K562 (cell line): ENCODE data around the gene TIMP2. TPM values are rescaled to one million over a fixed set of nuclear protein-coding genes. Genes with fewer than 3 reads are reported as not detected.

ENCODE experiments used
- ATAC-seq: fragments of 200-7000 bp; cut with Tn5 transposase; 3 replicates; pipeline ENCODE4 v1.9.1; 2020; ENCODE audit warnings: moderate library complexity
- BruUV-seq: library from RNA; stranded (reverse); fragments of 400-500 nt; replicated peaks from 2 replicates; lab custom pipeline; 2021; lab: Mats Ljungman, UMichigan
- CTCF ChIA-PET: fragments of 300-600 bp; formaldehyde crosslinking; extraction: SDS; loops from one replicate; lab custom pipeline; 2021; ENCODE audit warnings: low intra/inter-chr PET ratio; lab: Yijun Ruan, JAX
- POLR2A ChIA-PET: fragments of 300-600, 350-650 bp; sonication (Branson Sonifier 250); formaldehyde crosslinking; extraction: SDS; loops from one replicate; lab custom pipeline; 2021; ENCODE audit warnings: antibody characterized with exemption, inconsistent platforms; lab: Yijun Ruan, JAX
- DNase-seq, 4 experiments: peaks; one replicate each; pipeline versions ENCODE4 v3.0.0 to v3.0.0-alpha.2; 2011 to 2018; ENCODE audit warnings: low spot score in 3 of 4, mixed read lengths in 3 of 4; ENCODE audit errors: extremely low read depth in 1 of 4
- FAIRE-seq: peaks from 2 replicates; lab custom pipeline; 2011; peaks lifted over from hg19 to GRCh38; lab: Jason Lieb, UNC
- H2AFZ ChIP-seq: 2 replicates; pipeline ENCODE4 v1.6.0; 2011; ENCODE audit warnings: low read depth, low read length, control low read depth, inconsistent platforms
- H3K27ac ChIP-seq: fragments of 200-600 bp; 3 replicates; pipeline ENCODE4 v1.8.0; 2011; ENCODE audit warnings: low read depth, mild to moderate bottlenecking, control low read depth, inconsistent platforms, low read length, moderate library complexity, mixed read lengths; ENCODE audit errors: extremely low read depth
- H3K27me3 ChIP-seq, 2 experiments: fragments of 300-600 bp in 1 of 2; 2 replicates in 1 of 2; 3 replicates in 1 of 2; pipeline versions ENCODE4 v1.6.0 to v1.8.0; 2011; ENCODE audit warnings: inconsistent platforms in 2 of 2, low read length in 2 of 2, mild to moderate bottlenecking in 1 of 2, mixed read lengths in 1 of 2, moderate library complexity in 1 of 2; ENCODE audit not compliant: control insufficient read depth in 2 of 2, insufficient read depth in 2 of 2
- H3K36me3 ChIP-seq: fragments of 300-600 bp; 3 replicates; pipeline ENCODE4 v1.8.0; 2011; ENCODE audit warnings: mild to moderate bottlenecking, low read length, inconsistent platforms; ENCODE audit not compliant: control insufficient read depth, insufficient read depth
- H3K4me1 ChIP-seq, 2 experiments: fragments of 200-600 bp in 1 of 2; replicated peaks in 1 of 2; 2 replicates in 1 of 2; 3 replicates in 1 of 2; pipeline versions ENCODE4 v1.5.1 to v1.8.0; 2011; ENCODE audit warnings: inconsistent platforms in 2 of 2, low read length in 2 of 2, mild to moderate bottlenecking in 1 of 2, mixed read lengths in 1 of 2, moderate library complexity in 1 of 2; ENCODE audit not compliant: control insufficient read depth in 2 of 2, insufficient read depth in 2 of 2
- H3K4me2 ChIP-seq: 2 replicates; pipeline ENCODE4 v1.6.1; 2011; ENCODE audit warnings: low read length, control low read depth, inconsistent platforms, mixed read lengths; ENCODE audit not compliant: insufficient read depth
- H3K4me3 ChIP-seq: fragments of 200-600 bp; sonication (generic), shearing (Covaris generic); 2 replicates; pipeline ENCODE4 v1.5.1; 2016; ENCODE audit warnings: control low read depth, inconsistent platforms
- H3K79me2 ChIP-seq: fragments of 200-600 bp; 3 replicates; pipeline ENCODE4 v1.8.0; 2011; ENCODE audit warnings: low read length, inconsistent platforms; ENCODE audit not compliant: control insufficient read depth, insufficient read depth
- H3K9ac ChIP-seq, 2 experiments: 2 replicates each; pipeline versions ENCODE4 v1.6.0 to v1.6.1; 2011; ENCODE audit warnings: low read depth in 2 of 2, low read length in 2 of 2, control low read depth in 1 of 2, inconsistent platforms in 1 of 2, mild to moderate bottlenecking in 1 of 2, mixed read lengths in 1 of 2; ENCODE audit not compliant: insufficient read depth in 1 of 2
- H3K9me1 ChIP-seq: one replicate; pipeline ENCODE4 v1.6.0; 2011; ENCODE audit warnings: inconsistent platforms, mild to moderate bottlenecking, low read length, moderate library complexity; ENCODE audit not compliant: control insufficient read depth, insufficient read depth
- H3K9me3 ChIP-seq: replicated peaks from 2 replicates; pipeline ENCODE4 v1.5.1; 2011; ENCODE audit warnings: low read depth, low read length, inconsistent platforms; ENCODE audit not compliant: control insufficient read depth, insufficient read depth
- H4K20me1 ChIP-seq: replicated peaks from 2 replicates; pipeline ENCODE4 v1.6.1; 2011; ENCODE audit warnings: low read length, inconsistent platforms, mixed read lengths; ENCODE audit not compliant: control insufficient read depth, insufficient read depth
- CCAR2 ChIP-seq: fragments of 200-400 bp; formaldehyde crosslinking; IDR thresholded peaks from 2 replicates; pipeline ENCODE4 v1.6.1; 2017; ENCODE audit warnings: mild to moderate bottlenecking, low read depth, low read length
- CREB1 ChIP-seq, 2 experiments: sonication (generic) in 1 of 2; formaldehyde crosslinking in 1 of 2; IDR thresholded peaks; 2 replicates each; pipeline versions ENCODE4 v1.6.1 to v1.8.0; 2012 to 2022; ENCODE audit warnings: inconsistent platforms in 1 of 2, mild to moderate bottlenecking in 1 of 2, missing genetic modification reagents in 1 of 2, moderate library complexity in 1 of 2
- DNMT1 ChIP-seq: fragments of 450-650 bp; IDR thresholded peaks from 2 replicates; pipeline ENCODE4 v1.6.1; 2016; ENCODE audit warnings: antibody characterized with exemption, mild to moderate bottlenecking
- ETV5 ChIP-seq: sonication (generic); formaldehyde crosslinking; IDR thresholded peaks from 2 replicates; pipeline ENCODE4 v1.4.0; 2020; ENCODE audit warnings: low read depth, mild to moderate bottlenecking, missing genetic modification reagents
- EWSR1 ChIP-seq: fragments of 450-650 bp; IDR thresholded peaks from 2 replicates; pipeline ENCODE4 v1.6.1; 2018; ENCODE audit warnings: borderline replicate concordance, mild to moderate bottlenecking, low read depth, moderate library complexity; ENCODE audit not compliant: partially characterized antibody
- GABPA ChIP-seq: fragments of 200-800 bp; sonication (Bioruptor generic); conservative IDR thresholded peaks from 2 replicates; pipeline ENCODE4 v1.6.1; 2016; ENCODE audit warnings: low read depth, missing genetic modification characterization, missing compliant biosample characterization
- HLTF ChIP-seq: fragments of 450-650 bp; IDR thresholded peaks from 2 replicates; pipeline ENCODE4 v1.6.1; 2016
- MEF2A ChIP-seq: IDR thresholded peaks from 2 replicates; pipeline ENCODE4 v1.6.1; 2011; ENCODE audit warnings: low read depth, mild to moderate bottlenecking, low read length, moderate library complexity; ENCODE audit not compliant: control insufficient read depth
- MIER1 ChIP-seq: fragments of 450-650 bp; IDR thresholded peaks from 2 replicates; pipeline ENCODE4 v1.6.1; 2016; ENCODE audit warnings: antibody characterized with exemption, mild to moderate bottlenecking, low read depth
- MTA1 ChIP-seq: fragments of 450-650 bp; IDR thresholded peaks from 2 replicates; pipeline ENCODE4 v1.6.1; 2017; ENCODE audit warnings: borderline replicate concordance
- NFXL1 ChIP-seq: fragments of 450-650 bp; formaldehyde crosslinking; IDR thresholded peaks from 2 replicates; pipeline ENCODE4 v1.4.0; 2021; ENCODE audit warnings: mild to moderate bottlenecking
- PCBP1 ChIP-seq: fragments of 200-400 bp; formaldehyde crosslinking; IDR thresholded peaks from 2 replicates; pipeline ENCODE4 v1.6.1; 2018; ENCODE audit warnings: mild to moderate bottlenecking, low read depth, low read length; ENCODE audit not compliant: poor library complexity, severe bottlenecking
- RBM17 ChIP-seq: fragments of 200-400 bp; formaldehyde crosslinking; IDR thresholded peaks from 2 replicates; pipeline ENCODE4 v1.6.1; 2017; ENCODE audit warnings: low read depth, mild to moderate bottlenecking, low read length, borderline replicate concordance
- SUPT5H ChIP-seq: fragments of 450-650 bp; IDR thresholded peaks from 2 replicates; pipeline ENCODE4 v1.6.1; 2016
- ZBTB9 ChIP-seq: fragments of 450-650 bp; formaldehyde crosslinking; IDR thresholded peaks from 2 replicates; pipeline ENCODE4 v1.4.0; 2020; ENCODE audit warnings: mild to moderate bottlenecking, moderate library complexity
- ZNF77 ChIP-seq: fragments of 250-450 bp; sonication (Bioruptor Pico); IDR thresholded peaks from 2 replicates; pipeline ENCODE4 v1.5.0; 2020
- WGBS: fragments of 100-300 bp; shearing (Covaris generic); methylation state at CpG from one replicate; pipeline ENCODE4 v1.1.6; 2016; ENCODE audit warnings: low coverage, mixed read lengths; ENCODE audit not compliant: insufficient coverage; ENCODE audit errors: missing lambda C conversion rate; 5-methylcytosine and 5-hydroxymethylcytosine counted together
- in situ Hi-C: fragments of 300-500 bp; cut with MboI; formaldehyde crosslinking; loops from 4 replicates; pipeline ENCODE4 v1.15.0; 2018; ENCODE audit warnings: inconsistent platforms, mixed read lengths
- intact Hi-C: fragments of 100-400 bp; cut with micrococcal nuclease; formaldehyde crosslinking; loops from 2 replicates; pipeline ENCODE4 v1.14.2; 2022
- polyA plus RNA-seq, 8 experiments: library from polyadenylated mRNA; depleted of rRNA in 4 of 8; stranded (reverse) in 5 of 8; unstranded in 3 of 8; fragments of >200 nt; fragmentation: Nextera tagmentation in 2 of 8; fragmentation: Illumina TruSeq in 1 of 8; extraction: Ambion mirVana in 2 of 8; extraction: Trizol in 1 of 8; gene quantifications; 2 replicates each; pipeline versions ENCODE4 v1.2.1 to v1.2.3, GENCODE V29; 2011 to 2014; ENCODE audit warnings: inconsistent platforms in 1 of 8, missing spikeins in 1 of 8
- total RNA-seq, 7 experiments: library from RNA; depleted of rRNA in 6 of 7; stranded (reverse); fragments of >200 nt in 6 of 7; fragmentation: Illumina TruSeq in 2 of 7; extraction: Trizol in 2 of 7; gene quantifications; 2 replicates each; pipeline versions ENCODE4 v1.2.1 to v1.2.3, GENCODE V29; 2011 to 2021; ENCODE audit warnings: low replicate concordance in 1 of 7
- TF ChIP-seq, protein P1 (sequence below), 2 experiments: fragments of 450-650 bp; IDR thresholded peaks; 2 replicates each; pipeline ENCODE4 v1.6.1; 2018; ENCODE audit warnings: mild to moderate bottlenecking in 2 of 2, low read depth in 1 of 2; ENCODE audit not compliant: partially characterized antibody in 2 of 2

The TIMP2 gene
- total and polyA plus RNA-seq, 9 of the 15 experiments (the other 6 are each of a cell fraction or from before 2014, with no cell fraction given) = 0.55 TPM; not detected in 8

DNA sequence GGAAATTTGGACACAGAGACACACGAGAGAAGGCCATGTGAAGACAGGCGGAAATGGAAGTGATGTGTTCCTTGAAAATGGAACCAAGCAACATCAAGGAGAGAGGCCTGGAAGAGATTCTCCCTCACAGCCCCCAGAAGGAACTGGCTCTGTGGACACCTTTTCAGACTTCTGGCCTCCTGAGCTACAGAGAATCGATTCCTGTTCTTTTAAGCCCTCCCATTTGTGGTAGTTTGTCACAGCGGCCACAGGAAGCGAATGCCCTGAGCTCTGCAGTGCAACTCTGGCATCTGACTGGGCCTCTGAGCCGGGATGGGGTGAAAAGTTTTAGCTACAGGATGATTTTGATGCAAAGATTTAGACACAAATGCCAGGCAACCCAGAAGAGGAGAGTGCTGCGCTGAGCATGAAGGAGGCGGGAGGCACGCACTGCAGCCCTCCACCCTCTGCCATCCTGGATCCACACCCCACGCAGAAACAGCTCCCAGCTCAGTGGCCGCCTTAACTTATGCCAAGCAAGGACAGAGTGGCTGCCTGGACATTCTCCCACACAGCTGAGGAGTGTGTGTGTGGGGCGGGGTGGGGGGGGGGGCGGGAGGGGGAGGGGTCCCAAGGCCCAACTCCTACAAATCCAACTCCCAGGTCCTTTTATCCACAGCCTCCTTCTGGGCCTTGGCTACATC, 2.2 kb downstream of the TIMP2 start:
- no peak overlapping the region for H3K9ac ChIP-seq
- H3K36me3 ChIP-seq = no peaks in the 10 kb centered on the region
- WGBS = 26% methylated on average over 11 of the region's 13 CpGs
- BruUV-seq = no TSS peak
- H3K27ac ChIP-seq = no peak overlapping the region
- FAIRE-seq (no peak), ATAC-seq (no peak), DNase-seq (no peak)
- ChIA-PET POLR2A (no interaction called here), CTCF (no interaction called here)
- no peaks in the 10 kb centered on the region for H3K79me2 ChIP-seq
- no peak overlapping the region for H3K4me2 ChIP-seq
- H3K27me3 ChIP-seq = peaks cover 49 to 74% of the 10 kb centered on the region in 2 experiments; a peak in 4 of 5 replicates
- no peaks in the 10 kb centered on the region for H3K9me1 ChIP-seq
- H4K20me1 ChIP-seq = peaks cover 18% of the 10 kb centered on the region
- H3K4me1 ChIP-seq = peaks cover 0 to 22% of the 10 kb centered on the region in 2 experiments; a peak in 2 of 5 replicates
- no peak for TF ChIP-seq ETV5 (CRISPR knock-in tag)
- TF ChIP-seq ZBTB9 (CRISPR knock-in tag) = no peak
- no peak for TF ChIP-seq RBM17
- TF ChIP-seq MTA1 = no peak
- TF ChIP-seq PCBP1 = no peak
- TF ChIP-seq ZNF77 (CRISPR knock-in tag) = no peak
- TF ChIP-seq CREB1 (IDR thresholded peaks at IDR 0.05) = no peak
- no peak for TF ChIP-seq CREB1 (CRISPR knock-in tag; IDR thresholded peaks at IDR 0.05)
- no peak for TF ChIP-seq HLTF
- TF ChIP-seq MEF2A = no peak
- TF ChIP-seq, protein P1, sequence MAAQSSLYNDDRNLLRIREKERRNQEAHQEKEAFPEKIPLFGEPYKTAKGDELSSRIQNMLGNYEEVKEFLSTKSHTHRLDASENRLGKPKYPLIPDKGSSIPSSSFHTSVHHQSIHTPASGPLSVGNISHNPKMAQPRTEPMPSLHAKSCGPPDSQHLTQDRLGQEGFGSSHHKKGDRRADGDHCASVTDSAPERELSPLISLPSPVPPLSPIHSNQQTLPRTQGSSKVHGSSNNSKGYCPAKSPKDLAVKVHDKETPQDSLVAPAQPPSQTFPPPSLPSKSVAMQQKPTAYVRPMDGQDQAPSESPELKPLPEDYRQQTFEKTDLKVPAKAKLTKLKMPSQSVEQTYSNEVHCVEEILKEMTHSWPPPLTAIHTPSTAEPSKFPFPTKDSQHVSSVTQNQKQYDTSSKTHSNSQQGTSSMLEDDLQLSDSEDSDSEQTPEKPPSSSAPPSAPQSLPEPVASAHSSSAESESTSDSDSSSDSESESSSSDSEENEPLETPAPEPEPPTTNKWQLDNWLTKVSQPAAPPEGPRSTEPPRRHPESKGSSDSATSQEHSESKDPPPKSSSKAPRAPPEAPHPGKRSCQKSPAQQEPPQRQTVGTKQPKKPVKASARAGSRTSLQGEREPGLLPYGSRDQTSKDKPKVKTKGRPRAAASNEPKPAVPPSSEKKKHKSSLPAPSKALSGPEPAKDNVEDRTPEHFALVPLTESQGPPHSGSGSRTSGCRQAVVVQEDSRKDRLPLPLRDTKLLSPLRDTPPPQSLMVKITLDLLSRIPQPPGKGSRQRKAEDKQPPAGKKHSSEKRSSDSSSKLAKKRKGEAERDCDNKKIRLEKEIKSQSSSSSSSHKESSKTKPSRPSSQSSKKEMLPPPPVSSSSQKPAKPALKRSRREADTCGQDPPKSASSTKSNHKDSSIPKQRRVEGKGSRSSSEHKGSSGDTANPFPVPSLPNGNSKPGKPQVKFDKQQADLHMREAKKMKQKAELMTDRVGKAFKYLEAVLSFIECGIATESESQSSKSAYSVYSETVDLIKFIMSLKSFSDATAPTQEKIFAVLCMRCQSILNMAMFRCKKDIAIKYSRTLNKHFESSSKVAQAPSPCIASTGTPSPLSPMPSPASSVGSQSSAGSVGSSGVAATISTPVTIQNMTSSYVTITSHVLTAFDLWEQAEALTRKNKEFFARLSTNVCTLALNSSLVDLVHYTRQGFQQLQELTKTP (IDR thresholded peaks at IDR 0.05; ENCODE audit: low read depth in 1 of 2, partially characterized antibody in 2 of 2) = no peak
- TF ChIP-seq EWSR1 = no peak
- no peak for TF ChIP-seq CCAR2
- no peak for TF ChIP-seq GABPA (tag)
- no peak for TF ChIP-seq SUPT5H
- TF ChIP-seq MIER1 = no peak
- no peak for TF ChIP-seq NFXL1 (CRISPR knock-in tag)
- TF ChIP-seq DNMT1 = no peak
- TF ChIP-seq, all 486 proteins: peak for 0
- intact Hi-C loops = no loop called here
- no peak overlapping the region for H2AFZ ChIP-seq
- H3K9me3 ChIP-seq = no peaks in the 10 kb centered on the region
- no peak overlapping the region for H3K4me3 ChIP-seq
- in situ Hi-C loops = no loop called here
